Dedifferentiated amniotic fluid mesenchymal stem cell (primary cell): ENCODE data around the gene SPIRE1.
"Not testable (repeated sequence)": the region's sequence is repeated elsewhere in the genome, so short reads cannot be mapped to it uniquely, and the experiment has no call there.

Experiments
- DNase-seq: peaks from one replicate; pipeline ENCODE4 v3.0.0-alpha.2; 2016; ENCODE audit errors: extremely low spot score

The SPIRE1 gene

GRCh38 chr18:12552879-12553242 is 105.0 kb downstream of the SPIRE1 start:
- no peak for DNase-seq

DNA sequence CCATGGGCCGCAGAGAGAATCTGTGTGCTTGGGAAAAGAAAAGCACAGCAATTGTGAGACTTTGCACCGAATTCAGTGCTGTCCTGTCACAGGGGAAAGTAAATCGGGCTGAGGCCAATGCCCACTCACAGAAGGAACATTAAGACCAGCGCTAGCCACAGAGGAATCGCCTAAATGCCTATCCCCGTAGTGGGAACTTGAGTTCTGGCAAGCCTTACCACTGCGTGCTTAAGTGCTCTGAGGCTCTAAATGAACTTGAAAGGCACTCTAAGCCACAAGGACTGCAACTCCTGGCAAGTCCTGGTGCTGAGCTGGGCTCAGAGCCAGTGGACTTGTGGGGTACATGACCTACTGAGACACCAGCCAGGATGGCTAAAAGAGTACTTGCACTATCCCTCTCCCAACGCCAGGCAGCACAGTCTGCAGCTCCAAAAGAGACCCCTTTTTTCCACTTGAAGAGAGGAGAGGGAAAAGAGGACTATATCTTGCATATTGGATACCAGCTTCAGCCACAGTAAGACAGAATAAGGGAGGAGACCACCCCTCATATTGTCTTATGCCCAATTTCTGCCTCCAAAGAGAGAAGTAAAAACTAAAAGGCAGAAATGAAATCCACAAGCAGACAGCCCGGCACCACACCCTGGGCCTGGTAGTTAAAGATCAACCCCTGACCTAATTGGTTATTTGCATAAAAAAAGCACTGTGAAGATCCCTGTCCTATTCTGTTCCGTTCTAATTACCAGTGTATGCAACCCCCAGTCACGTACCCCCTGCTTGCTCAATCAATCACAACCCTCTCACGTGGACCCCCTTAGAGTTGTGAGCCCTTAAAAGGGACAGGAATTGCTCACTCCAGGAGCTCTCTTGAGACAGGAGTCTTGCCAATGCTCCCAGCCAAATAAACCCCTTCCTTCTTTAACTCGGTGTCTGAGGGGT is 105.7 kb downstream of the SPIRE1 start:
- not testable (repeated sequence) for DNase-seq

DNA sequence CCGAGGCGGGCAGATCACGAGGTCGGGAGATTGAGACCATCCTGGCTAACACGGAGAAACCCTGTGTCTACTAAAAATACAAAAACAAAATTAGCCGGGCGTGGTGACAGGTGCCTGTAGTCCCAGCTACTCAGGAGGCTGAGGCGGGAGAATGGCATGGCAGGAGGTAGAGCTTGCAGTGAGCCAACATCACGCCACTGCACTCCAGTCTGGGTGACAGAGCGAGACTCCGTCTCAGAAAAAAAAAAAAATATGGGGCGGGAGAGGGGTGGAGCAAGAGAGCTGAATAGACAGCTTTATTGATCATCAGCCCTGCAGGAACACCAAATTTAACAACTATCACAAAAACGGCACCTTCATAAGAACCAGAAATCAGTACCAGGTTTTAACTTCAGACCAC is 106.4 kb downstream of the SPIRE1 start:
- not testable (repeated sequence) for DNase-seq

DNA sequence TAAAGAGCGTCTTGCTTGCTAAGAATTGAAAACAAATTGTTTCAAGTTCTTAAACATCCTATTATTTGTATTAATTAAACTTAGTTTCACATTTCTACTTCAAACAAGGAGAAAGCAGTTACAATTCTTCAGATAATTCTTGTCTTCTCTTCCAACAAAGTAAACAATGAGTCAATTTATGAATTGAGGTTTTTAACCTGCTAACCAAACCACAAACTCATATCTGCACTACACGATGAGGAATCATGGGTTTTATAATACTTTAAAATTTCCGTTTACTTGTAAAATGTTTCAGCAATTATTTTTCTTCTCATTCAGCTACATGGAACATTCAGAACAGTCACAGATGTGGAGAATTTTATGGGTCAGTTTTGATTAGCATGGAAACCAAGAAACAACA is 114.2 kb downstream of the SPIRE1 start:
- DNase-seq = no peak

- no peak for DNase-seq
These were observed 117.2 kb downstream of the SPIRE1 start for GRCh38 chr18:12540751-12541150.

- not testable (repeated sequence) for DNase-seq
These were observed 118.7 kb downstream of the SPIRE1 start for GRCh38 chr18:12539158-12539557.

DNA sequence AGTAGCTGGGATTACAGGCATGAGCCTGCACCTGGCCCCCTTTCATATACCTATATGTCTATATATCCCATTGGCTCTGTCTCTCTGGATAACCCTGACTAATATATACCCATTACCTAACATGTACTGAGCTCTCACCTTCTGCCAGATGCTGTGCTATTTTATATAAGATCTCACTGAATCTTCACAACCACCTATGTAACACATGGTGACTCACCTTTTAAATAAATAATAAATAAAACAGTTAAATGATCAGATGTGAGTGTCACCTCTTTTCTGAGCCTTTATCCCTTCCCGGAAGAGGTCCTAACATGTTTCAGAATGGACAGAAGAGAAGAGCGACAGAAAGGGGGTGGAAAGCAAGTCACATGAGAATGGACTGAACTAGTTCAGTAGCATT is 123.1 kb downstream of the SPIRE1 start:
- DNase-seq = no peak

GRCh38 chr18:12532661-12533060 is 125.2 kb downstream of the SPIRE1 start:
- no peak for DNase-seq

GRCh38 chr18:12531749-12532148 is 126.2 kb downstream of the SPIRE1 start:
- DNase-seq = no peak

DNA sequence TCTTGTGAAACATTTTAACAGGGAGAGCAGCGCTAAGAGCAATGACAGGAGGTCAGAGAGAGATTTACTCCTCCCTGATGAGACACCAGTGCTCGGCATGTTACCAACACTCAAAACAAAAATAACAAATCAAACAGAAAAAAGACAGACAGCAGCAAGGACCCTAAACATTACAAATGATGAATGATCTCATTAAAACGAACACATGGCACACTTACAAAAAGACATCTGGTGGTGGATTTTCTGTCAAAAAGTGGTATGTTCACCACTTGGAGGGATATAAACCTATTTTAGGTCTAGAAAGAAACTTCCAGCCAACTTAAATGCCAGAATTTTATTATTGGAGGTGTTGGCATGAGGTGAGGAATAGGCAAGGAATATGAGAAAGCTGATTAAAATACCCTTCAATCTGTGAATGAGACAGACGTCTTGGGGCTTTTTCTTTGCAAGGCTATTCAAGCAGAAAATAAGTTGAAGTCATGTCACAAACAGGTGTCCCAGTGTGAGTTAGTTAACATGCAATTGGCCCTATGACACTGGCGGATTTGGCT is 137.4 kb downstream of the SPIRE1 start:
- no peak for DNase-seq

DNA sequence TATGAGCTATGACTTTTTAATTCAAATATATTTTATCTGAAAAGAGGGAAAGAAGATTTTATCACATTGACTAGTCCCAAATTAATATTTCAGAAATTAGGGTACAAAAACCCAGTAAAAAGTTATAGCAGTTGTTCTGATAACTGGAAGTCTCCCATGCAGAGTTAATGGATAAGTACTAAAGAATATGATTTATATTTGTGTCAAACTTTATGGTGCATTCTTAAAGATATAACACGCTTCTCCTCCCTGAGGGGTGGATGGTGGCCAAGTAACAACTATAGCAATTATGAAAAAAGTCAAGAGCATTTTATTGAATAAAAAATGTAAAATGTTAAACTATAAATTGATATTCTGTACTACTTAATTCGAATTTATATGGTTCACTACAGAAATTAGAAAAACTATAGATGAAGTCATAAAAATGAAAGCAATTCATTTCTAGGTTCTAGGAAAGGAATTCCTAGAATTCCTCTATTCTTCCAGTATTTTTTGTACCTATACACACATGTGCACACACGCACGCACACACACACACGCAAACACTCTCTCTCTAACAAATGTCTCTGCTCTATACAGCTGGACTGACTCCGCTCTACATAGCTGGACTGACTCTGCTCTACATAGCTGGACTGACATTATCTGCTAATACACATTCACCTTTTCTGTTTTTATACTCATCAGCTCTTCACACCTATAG is 138.9 kb downstream of the SPIRE1 start:
- DNase-seq = no peak

DNA sequence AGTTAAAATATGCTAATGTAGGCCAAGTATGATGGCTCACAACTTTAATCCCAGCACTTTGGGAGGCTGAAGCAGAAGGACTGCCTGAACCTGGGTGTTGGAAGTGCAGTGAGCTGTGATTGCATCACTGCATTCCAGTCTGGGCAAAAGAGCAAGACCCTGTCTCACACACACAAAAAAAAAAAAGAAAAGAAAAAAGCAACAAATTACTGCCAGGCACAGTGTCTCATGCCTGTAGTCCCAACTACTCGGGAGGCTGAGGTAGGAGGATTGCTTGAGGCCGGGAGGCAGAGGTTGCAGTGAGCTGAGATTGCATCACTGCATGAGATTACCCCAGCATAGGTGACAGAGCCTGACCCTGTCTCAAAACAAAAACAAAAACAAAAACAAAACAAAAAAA is 139.6 kb downstream of the SPIRE1 start:
- DNase-seq = no peak

DNA sequence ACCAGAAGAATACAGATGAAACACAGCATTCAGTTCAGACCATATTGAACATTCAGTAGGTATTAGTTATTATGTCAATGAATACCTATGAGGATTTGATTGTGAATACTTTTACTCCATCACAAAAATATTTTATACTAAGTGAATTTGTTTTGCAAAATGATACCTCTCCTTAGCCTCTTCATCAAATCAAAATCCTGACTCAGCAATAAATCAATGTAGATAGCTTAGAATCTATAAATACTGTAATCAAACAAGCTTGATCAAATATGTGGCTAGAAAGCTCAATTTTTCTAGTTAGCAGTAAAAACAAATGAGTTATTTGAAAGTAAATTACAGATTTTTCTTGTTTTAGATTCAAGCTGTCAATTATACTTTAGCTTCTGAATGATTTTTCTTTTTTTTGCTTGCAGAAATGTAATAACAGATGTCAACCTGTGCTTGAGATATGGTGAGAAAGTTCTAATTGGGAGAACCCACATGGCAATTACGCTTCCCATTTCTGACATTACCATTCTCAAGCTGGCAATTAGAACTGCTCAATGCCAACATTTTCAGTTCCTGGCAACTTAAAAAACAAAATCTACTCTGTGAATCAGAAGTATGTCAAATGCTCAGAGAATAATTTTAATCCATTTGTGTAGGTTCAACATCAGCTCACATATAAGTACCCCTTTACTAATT is 140.6 kb downstream of the SPIRE1 start:
- no peak for DNase-seq

DNA sequence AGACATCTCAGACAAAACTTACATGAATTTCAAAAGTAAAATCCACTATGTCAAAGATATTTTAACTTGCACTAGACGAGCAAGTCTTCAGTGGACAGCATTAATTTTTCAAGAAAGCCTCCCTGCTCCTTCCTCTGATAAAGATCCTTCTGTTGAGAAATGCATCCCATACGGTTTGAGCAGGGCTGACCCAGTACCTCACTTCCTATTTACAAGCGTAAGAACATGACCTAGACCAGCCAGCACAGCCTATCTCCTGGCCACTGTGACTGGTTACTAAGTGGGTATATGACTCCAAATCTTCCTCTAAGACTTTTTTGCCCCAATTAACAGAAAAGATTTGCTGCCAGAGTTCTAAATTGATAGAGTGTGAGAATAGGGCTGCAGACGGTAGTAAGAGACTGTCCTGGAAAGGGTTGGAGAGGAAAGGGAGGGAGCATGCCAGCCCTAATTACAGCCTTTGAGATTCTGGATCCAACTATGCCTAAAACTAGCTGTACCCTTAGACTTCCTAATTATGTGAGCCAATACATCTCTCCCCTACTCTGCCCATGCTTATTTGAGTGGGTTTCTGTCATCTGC is 141.8 kb downstream of the SPIRE1 start:
- DNase-seq = no peak

GRCh38 chr18:12515550-12515949 is 142.4 kb downstream of the SPIRE1 start:
- DNase-seq = no peak

DNA sequence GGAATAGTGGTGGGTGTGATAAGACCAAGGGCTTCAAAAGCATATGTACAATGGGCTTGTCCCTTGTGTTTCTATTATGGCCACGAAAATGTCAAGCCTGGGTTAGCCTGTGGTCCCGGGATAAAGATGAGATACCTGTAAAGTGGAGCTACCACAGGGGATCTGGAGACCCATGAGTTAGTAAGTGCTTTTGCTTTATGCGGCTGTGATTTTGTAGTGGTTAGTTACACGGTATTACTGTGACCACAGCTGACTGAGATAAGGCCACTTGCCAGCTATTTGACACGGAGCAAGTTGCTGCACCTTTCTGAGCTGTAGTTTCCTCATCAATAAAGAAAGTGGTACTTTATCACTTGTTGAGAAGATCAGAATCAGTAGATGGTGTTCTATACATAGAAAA is 150.9 kb downstream of the SPIRE1 start:
- no peak for DNase-seq

GRCh38 chr18:12500986-12501385 is 156.9 kb downstream of the SPIRE1 start:
- DNase-seq = no peak

GRCh38 chr18:12497839-12498238 is 160.1 kb downstream of the SPIRE1 start:
- DNase-seq = no peak

- DNase-seq = no peak
These were observed 160.6 kb downstream of the SPIRE1 start for GRCh38 chr18:12497296-12497695.

DNA sequence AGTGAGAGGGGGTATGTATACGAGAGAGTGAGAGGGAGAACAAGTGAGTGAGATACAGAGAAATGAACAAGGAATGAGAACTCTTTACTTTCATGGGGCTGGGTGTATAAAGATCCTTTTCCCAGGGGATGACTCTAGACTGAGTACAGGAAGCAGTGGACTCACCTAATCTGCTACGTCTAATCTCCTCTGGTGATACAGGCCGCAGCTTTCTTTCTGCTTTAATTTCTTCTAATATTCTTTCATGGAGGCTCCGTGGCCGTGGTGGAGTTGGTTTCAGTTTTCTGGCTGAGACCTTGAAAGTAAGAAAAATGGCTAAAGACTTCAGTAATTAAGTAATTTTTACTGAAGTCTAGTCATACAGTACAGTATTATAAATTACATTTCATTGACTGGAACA is 165.0 kb downstream of the SPIRE1 start:
- DNase-seq = no peak

DNA sequence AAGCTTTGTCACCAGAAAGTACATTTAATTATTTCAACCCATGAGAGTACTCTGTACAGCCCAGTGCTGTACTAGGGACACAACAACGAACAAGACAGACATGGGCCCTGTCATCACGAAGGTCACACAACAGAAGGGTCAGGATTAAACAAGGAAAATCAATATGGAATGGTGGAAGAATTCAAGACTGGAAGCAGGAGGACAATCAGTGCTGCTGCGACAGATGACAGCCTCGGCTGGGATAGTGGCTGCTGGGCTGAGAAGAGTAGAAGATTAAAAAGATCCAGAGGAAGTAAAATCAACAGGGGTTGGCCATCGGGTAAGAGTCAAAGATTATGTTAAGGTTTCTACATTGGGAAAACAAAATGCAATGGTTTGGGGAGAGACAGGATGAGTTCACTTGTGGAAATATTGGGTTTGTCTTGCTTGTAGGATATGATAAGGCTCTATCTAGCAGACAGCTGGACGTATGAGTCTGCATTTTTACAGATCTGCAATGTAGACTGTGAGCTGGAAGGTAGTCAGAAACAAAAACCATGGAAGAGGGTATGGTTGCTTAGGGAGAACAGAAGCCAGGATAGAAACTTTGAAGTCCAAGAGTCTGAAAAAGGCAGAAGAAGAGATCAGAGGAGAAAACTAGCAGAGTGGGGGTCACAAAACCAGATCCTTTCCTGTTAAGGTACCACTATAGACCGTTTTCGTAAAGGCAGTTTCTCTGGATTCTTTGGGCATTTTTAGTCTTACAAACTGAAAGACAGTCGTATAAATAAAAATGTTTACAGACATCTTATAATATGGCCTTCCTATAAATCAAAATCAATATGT is 166.1 kb downstream of the SPIRE1 start:
- no peak for DNase-seq
